EH (cell line): ENCODE measurements around the gene FEM1B.

Experiments
- DNase-seq: peaks from one replicate; pipeline ENCODE4 v3.0.0-alpha.2; 2015; ENCODE audit warnings: low read depth

FEM1B gene

DNA sequence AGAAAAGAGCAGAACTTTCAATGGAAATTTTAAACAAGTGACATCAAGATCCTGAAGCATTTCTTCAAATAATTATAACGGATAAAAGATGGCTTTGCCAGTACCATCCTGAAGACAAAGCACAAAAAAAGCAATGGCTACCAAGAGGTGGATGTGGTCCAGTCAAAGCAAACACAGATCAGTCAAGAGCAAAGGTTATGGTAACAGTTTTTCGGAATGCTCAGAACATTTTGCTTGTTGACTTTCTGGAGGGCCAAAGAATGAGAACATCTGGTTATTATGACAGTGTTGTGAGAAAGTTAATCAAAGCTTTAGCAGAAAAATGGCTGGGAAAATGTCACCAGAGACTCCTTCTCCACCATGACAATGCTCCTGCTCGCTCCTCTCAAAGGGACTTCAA is 31.5 kb downstream of the FEM1B start:
- DNase-seq, result peak; percentile 59

DNA sequence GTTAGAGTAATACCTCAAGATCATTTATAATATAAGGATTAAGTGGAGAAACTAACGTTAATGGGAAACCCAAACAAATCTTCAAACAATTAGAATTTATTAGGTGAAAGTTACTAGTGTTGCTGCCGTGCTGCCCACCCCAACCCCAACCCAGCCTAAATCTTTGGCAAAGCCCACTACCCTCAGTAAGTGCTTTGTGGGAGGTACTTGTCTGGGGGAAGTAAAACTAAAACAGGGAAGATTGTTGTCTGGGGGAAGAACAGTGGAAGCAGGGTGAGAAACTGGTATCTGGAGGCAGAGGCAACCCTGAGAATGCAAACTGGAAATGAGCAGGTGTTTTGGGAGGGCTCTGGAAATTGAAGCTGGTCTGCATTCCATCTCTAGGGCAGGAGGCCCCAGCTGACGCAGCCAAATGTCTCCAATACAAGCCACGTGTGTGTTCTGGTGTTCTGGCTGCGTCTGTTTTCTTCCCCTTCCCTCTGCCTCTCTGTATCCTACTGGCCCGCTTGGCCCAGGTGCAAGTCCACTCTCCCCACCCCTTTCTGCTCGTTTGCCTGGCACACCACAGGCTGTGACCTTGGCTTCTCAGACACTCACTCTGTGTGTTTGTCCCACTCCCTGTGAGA is 32.7 kb downstream of the FEM1B start:
- DNase-seq, result no peak

DNA sequence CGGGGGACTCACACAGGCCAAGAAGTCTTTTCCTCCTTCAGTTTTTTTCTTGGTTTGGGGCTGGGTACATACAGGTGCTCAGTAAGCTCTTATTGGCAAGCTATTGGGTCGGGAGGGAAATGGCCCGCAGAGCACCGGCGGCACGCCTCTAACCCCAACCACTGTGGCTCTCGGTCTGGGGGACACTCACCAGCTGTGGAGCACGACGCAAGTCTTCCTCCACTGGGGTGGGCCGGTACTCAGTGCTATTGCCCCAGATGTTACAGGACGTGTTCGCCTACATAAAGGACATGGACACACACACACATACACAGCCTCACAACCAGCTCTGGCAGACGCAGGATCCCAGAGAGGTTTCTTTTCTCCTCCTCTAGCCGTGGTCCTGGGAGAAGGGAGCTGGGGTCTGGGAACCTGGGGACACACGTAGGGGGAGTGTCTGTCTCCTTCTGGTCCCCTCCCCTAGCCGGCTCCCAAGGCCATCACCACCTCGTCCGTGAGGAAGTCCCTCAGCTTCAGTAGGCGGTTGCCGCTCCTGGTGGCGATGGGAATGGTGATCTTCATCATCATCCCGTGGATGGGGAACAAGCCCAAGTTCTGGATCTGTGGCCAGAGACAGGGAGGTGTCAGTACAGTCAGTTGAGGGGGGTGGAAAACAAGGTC is 33.4 kb downstream of the FEM1B start:
- no peak for DNase-seq

DNA sequence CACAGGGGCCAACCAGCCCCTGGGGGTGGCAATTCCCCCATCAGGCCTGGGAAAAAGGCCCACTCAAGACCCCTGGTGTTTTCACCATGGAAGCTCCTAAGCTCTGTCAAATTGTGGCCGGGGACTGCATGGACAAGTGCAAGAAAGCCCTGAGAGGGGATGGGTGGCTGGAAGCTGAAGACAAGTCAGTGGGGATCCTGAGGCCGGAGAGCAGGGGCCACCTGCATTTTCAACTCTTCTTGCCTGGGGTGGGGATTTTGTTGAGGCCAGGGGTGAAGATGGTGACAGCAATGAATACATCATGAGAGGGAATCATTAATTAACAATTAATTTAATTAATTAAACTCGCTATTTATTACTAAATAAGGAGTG is 33.9 kb downstream of the FEM1B start:
- DNase-seq, result no peak

DNA sequence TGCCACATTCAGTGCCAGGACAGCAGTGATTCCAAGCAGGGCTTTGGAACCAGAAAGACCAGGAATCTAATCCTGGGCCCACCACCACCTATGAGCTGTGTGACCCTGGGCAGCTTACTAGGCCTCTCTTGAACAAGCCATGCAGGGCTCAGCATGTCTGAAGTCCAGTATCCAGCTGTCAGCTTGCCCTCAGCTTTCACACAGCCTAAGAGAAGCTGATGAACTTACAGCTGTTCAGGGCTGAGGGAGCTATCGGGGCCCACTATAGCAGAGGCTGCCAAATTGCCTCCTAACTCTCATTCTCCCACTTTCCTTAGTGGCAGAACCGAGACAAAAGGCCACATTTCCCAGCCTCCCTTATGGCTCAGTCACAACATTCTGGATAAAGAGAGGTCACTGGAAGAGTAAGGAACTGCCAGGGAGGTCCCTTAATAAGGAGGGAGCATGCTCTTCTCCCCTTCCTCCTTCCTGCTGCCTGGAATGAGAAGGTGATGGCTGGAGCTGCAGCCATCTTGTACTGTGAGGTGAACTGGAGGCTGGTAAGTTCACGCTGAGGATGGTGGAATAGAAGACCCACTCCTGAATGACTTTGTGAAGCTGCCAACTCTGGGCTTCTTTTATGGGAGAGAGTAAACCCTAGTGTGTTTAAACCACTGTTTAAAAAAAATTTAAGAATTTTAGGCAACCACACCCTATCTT is 34.5 kb downstream of the FEM1B start:
- DNase-seq, result no peak

DNA sequence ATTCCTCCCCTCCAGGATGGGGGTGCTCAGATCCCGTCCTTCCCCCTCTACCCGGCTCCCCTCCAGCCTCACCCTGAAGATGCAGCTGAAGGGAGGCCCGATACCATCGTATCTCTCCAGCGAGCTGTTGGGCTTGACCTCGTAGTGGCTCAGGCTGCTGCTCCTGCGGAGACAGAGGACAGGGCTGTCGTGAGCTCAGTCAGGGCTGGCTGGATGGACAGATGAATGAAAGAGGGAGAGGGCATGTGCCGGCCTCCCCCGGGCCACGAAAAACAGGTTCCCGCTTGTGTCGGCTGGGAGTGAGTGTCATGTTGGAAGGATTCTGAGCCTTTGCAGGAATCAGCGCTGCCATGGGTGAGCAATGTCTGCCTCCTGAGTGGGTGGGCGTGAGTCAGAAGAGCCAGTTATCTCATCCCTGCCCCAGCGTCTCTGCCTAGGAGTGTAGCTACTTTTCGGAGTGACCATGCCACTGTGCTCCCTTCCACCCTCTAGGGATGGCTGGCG is 35.2 kb downstream of the FEM1B start:
- DNase-seq, result peak; percentile 36

DNA sequence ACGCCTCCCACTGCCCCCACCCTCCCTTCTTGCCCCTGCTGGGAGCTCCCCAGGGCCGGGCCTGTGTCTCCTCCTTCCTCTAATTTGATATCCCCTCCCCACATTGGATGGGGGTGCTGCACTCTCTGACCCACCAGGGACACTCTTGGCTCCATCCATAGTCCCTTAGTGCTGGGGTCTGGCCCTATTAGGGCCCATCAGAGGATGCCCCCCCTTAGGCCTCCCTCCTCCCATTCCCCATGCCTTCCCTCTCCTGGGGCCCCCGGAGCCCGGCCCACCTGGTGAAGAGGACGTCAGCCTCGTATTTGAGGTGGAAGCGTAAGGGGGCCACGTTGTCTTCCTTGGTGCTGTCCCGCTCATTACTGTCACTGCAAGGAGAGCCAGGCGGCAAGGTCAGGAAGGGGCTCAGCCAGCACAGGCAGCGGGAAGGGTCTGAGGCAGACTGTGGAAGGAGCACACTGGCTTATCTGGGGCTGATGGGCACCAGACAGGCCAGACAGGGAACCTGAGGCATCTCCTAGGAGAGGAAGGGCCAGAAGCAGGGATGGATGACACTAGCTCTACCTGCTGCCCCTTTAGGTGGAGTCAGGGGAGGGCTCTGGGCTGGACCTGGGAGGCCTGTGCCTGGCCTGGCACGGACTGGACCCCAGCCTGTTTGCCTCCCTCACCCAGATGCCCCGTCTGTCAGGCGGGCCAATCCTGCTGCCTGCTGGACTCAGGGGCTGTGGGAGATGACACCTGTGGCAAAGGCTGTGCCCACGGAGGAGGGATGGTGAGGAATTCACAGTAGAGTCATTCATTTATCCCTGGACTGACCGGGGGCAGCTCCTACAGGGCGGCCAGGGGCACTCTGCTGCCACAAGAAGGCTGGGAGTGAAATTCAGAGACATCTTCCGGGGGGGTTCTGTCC is 36.2 kb downstream of the FEM1B start:
- DNase-seq, result no peak

DNA sequence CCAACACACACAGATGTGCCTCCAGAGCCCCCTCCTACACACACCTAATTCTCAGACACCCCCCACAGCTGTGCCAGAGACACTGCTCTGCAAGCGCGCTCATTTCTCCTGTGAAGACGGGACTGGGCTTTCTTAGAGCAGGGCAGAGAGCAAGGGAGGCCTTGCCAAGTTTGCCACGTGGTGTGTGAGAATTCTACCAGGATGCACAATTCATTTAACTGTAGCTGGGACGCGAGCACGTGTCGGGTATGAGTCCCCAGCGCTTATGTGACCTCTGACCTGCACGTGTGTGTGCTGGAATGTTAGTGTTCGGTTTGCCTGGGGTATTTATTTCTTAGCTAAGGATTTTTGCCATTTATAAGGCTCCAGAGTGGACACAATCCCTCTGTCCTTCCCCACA is 37.0 kb downstream of the FEM1B start:
- DNase-seq, result no peak

DNA sequence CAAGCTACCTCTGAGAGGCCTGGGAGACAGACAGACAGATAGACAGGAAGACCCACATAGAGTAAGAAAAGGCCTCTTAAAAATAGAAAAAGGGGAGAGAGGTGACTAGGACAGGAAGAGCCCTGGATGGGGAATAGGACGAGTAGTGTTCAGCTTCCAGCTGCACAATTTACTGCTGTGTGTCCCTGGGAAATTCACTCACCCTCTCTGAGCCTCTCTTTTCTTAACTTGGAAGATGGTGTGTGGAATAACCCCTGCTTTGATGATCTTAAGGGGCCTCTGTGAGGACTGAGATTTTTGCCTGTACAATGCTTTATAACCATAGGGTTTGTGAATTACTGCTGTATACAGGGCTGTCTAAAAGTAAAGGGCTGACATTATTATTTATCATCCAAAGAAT is 37.5 kb downstream of the FEM1B start:
- DNase-seq, result no peak

DNA sequence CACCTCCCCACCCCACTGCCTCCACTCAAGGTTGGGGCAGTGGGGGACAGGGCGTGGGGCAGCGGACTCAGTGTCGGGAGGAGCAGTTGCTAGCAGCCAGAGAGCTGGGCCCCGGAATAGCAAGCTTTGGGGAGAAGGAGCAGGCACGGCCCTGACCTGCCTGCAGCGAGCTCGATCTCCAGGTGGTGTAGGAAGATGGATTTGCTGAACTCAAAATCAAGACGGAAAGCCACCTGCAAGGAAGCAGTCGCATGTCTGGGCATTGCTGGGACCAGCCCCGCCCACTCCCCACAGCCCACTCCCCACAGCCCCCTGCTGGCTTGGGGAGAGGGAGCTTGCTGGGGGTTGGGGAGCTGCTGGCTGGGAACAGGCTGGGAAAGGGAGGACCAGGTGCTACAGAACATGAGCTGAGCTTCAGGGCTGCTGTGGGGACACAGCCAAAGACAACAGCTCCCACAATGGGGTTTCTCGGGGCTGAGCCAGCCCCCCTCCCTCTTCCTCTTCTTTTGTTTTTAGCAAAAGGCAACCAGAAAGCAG is 38.0 kb downstream of the FEM1B start:
- no peak for DNase-seq

DNA sequence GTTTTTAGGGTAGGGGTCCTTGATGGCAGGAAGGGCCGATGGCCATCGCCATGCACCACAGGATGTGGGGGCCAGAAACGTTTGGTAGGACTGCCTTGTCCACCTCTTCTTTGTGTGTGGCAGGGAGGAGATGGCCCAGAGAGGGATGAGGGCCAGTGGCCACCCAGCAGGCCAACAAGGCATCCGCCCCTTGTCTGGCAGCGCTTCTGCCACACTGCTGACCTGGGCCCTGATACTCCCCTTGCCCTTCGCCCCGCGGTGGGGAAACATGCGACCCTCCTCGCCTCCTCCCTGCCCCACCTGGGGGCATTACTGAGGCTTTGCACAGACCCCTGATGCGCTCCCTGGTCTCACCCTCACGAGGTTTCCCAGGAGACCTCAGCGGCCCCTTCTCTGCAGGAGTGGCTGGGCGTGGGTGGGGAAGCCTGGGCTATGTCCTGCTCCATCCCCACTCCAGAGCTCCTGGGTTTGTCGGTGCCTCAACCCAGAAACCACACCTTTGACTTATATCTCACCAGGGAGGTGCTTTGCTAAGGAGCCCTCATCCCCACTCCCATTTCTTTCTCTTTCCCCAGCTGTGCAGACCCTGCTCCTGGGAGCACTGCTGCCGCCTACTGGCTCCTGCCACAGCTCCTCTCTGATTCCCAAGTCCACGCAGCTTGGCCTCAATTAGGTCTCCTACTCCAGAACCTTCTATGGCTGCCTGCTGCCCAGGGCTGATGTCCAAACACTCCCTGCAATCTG is 38.7 kb downstream of the FEM1B start:
- DNase-seq, result no peak

DNA sequence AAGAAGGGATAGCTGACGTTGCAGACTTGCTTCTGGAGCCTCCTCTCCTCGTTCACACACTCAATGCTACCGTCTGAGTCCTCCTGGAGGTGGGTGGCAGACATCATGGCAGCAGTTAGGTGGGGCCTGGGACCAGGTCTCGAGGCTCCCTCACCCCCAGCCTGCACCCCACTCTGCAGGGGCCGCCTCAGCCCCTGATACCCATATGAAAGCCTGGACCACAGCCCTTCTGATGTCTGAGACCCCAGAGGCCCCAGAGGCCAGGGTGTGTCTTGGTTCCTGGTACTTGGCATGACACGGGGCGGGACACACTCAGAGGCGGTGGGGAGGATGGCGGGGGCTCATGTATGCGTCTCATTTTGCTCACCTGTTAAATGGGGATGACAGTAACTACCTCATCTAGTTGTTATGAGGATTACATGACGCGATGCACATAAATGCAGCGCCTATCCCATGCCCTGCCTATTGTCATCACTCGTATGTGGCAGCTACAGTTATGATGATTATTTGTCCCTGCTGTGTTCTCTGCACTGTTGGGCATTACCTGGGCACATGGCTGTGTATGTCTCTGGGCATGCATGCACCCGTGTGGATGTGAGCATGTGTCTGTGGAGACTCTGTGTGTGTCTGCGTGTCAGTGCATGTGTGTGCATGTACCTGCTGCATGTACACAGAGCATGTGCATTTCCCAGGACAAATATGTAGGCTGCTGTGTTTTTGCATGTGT is 39.9 kb downstream of the FEM1B start:
- no peak for DNase-seq

DNA sequence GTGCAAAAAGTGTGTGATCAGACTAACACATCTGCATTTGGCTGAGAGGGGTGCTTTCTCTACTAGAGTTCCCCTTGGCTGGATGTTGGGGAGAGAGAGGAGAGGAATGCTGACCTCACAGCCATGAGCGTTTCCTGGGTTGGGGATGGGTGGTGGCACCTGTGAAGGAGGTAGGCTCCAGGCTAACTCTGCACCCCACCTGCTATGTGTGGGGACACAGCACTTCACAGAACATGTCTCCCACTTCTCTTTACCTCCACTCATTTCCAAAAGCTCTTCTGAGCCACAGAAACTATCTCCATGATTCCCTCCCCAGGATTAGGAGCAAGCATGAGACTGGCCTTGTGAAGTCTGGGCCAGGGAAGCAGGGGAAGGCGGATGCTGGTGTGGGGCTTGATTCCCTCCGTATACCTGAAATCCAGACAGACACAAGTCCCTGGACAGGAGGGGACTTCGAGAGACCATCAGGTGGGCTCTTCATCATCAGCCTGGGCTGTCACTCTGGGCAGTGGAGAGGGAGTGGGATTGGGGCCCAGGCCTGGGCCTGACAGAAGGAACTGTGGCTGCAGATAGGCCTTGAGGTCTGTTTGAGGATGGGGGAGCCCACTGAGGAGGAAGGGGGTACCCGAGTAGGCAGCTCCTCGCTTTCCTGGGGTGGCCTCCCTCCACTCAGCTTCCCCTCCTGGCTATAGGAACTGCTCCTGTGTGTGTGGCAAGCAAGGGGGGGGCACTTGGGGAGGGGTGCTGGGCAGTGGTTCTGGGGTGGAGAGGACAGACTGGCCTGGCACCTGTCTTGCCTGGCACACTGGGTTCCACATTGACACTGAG is 40.7 kb downstream of the FEM1B start:
- DNase-seq, result no peak

DNA sequence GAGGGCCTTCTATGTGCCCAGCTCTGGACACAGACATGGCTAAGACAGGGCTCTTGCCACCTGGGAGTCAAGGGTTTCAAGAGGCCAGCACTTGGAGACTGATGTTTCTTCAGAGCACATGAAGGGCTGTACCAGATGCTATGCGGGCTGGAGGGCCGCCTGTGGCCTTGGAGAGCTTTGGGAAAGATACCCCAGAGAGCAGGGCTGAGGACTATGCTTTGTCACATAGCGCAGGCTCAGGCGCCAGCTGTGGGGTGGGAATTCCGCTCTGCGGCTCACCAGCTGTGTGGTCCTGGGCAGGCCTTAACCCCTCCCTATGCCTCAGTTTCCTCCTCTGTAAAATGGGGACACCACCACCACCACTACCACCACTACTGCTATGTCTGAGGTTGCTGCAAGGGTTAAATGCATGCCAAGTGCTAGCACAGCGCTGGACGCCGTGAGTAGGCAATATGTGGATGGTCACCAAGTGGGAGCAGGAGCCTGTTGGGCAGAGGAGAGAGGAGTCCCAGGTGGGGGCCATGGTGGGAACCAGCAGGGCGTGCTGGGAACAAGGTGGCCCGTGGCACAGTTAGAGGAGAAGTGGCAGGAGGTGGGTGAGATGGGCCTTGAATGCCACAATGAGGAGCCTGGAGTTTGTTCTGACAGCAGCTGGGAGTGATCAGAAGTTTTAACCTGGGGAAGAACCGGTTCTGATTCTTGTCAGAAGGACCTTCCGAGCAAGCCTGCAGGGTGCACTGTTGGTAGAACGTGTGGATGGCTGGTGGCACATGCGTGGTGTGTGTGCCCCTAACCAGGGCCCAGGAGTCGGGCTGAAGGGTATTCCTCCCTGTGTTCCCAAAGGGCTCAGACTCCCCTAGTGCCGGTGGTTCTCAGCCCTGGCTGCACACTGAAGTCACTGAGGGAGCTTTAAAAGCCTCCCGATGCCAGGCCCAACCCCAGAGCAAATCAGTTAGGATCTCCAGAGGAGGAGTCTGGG is 41.7 kb downstream of the FEM1B start:
- DNase-seq, result no peak

DNA sequence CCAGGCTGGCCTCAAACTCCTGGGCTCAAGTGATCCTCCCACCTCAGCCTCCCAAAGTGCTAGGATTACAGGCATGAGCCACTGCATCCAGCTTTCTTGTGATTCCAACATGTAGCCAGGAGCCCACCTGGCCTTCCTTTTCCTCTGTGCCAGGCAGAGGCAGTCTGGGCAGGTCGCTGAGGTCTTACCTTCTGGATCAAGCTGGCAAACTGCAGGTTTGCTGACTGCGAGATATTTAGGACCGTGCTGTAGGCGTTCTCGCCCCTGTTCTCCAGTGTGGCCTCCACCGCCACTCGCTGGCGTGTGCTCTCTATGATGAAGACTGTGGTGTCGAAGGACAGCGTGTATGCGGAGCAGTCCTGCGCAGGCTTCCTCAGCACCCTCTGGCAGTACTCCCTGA is 42.5 kb downstream of the FEM1B start:
- DNase-seq, result no peak

DNA sequence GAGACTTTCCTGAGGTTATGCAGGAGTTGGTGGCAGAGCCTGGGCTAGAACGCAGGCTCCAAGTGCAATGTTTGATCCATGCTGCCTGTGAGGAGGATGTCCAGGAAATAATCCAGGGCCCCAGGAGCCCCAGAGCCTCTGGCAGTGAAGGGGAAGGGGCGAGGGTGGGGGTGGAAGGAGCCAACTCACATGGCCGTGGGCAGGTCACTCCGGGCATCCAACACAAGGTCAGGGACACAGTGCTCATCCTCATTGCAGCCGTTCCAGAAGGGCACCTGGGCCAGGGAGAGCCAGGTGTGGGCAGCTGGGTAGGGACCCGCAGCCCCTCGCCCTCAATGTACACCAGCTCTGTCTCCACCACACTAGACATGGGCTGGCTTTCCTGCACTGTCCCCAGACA is 43.7 kb downstream of the FEM1B start:
- DNase-seq, result no peak

DNA sequence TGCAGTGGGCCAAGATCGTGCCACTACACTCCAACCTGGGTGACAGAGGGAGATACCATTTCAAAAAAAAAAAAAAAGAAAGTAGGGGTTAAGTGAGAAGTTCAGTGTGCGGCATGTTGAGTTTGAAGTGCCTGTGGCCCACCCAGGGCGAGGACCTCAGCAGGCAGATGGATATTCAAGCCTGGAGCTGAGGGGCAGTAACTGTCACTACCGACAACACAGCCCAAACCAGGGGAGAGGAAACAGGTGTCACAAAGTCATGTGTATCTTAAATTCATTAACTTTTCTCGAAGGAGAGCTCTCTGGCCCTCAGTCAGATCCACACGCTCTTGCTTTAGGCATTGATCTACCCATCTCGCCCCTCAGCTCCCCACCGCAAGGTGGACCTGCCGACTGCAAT is 45.3 kb downstream of the FEM1B start:
- DNase-seq, result no peak

DNA sequence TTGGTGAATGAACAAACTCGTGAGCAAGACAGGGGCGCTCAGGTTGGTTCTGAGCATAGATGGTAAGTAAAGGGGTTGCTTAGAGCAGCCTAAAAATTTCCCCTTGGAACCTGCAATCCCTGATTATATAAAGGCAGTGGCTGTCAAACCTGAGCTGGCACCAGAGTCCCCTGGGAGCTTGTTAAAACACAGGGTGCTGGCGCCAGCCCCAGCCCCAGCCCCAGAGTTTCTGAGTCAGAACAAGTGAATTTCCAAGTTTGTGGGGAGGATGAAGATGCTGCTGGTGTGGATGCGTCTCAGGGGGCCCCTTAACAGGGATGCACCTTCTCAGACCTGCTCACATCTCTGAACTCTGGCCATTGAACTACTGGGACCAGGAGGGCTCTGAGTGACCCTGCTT is 48.2 kb downstream of the FEM1B start:
- no peak for DNase-seq
